Upper lobe of left lung (tissue), 4 donors: Measurements from ENCODE around the gene FAM181A.

Experiments used
- CTCF ChIP-seq, 6 experiments: fragments of 450-650 bp in 4 of 6; fragments of 200-600 bp in 2 of 6; sonication (generic) in 2 of 6; IDR thresholded peaks; one replicate each; pipeline ENCODE4 v1.5.1; 2016 to 2019; ENCODE audit warnings: antibody characterized with exemption in 6 of 6
- POLR2A ChIP-seq, 4 donors: fragments of 450-650 bp; IDR thresholded peaks; one replicate each; pipeline ENCODE4 v1.5.1; 2016 to 2017; ENCODE audit warnings: antibody characterized with exemption in 4 of 4, mild to moderate bottlenecking in 2 of 4
- POLR2AphosphoS5 ChIP-seq, 2 donors: sonication (generic); formaldehyde crosslinking; IDR thresholded peaks; one replicate each; pipeline ENCODE4 v1.5.1; 2017; ENCODE audit warnings: antibody characterized with exemption in 2 of 2

GRCh38 chr14:93892505-93892839 is 34.7 kb upstream of the FAM181A start:
- TF ChIP-seq POLR2AphosphoS5 (IDR thresholded peaks at IDR 0.05) (no peak), CTCF (IDR thresholded peaks at IDR 0.05) (no peak), POLR2A (IDR thresholded peaks at IDR 0.05) (no peak)
